OCI-LY3 (cell line): Measurements from ENCODE around the gene POU6F2.

Experiments
- H2AFZ ChIP-seq: fragments of 200-600, 300-600 bp; shearing (Covaris generic); 2 replicates; pipeline ENCODE4 v1.6.0; 2014; ENCODE audit warnings: antibody characterized with exemption, low read depth, low read length
- H3K27ac ChIP-seq: fragments of 200-600, 300-600 bp; sonication (generic); 2 replicates; pipeline ENCODE4 v1.5.1; 2014; ENCODE audit warnings: mild to moderate bottlenecking, low read length, moderate library complexity, mixed read lengths
- H3K27me3 ChIP-seq: fragments of 200-600, 300-600 bp; sonication (generic); 2 replicates; pipeline ENCODE4 v1.6.1; 2014; ENCODE audit warnings: low read depth, low read length, mixed read lengths
- H3K36me3 ChIP-seq: fragments of 200-600, 300-600 bp; sonication (generic); replicated peaks from 2 replicates; pipeline ENCODE3; 2014; ENCODE audit warnings: low read depth, low read length, mixed read lengths
- H3K4me1 ChIP-seq: fragments of 300-600, 200-600 bp; sonication (generic); 2 replicates; pipeline ENCODE4 v1.6.1; 2014; ENCODE audit warnings: low read length, mixed read lengths
- H3K4me2 ChIP-seq: fragments of 200-600, 300-600 bp; sonication (generic); 2 replicates; pipeline ENCODE4 v1.6.1; 2014; ENCODE audit warnings: low read length, mixed read lengths
- H3K4me3 ChIP-seq: fragments of 300-600, 200-600 bp; sonication (generic); 2 replicates; pipeline ENCODE4 v1.5.1; 2014; ENCODE audit warnings: antibody characterized with exemption, mild to moderate bottlenecking, low read length, moderate library complexity
- H3K79me2 ChIP-seq: fragments of 300-600, 200-600 bp; shearing (Covaris generic); 2 replicates; pipeline ENCODE4 v1.6.1; 2014; ENCODE audit warnings: mild to moderate bottlenecking, low read length, mixed read lengths
- H3K9ac ChIP-seq: fragments of 300-600, 200-600 bp; shearing (Covaris generic); 2 replicates; pipeline ENCODE4 v1.6.0; 2014; ENCODE audit warnings: mild to moderate bottlenecking, low read length, moderate library complexity
- H3K9me3 ChIP-seq: fragments of 200-600, 300-600 bp; shearing (Covaris generic); 2 replicates; pipeline ENCODE4 v1.6.1; 2014; ENCODE audit warnings: low read length, mixed read lengths; ENCODE audit not compliant: insufficient read depth
- H4K20me1 ChIP-seq: fragments of 200-600, 300-600 bp; sonication (generic); 2 replicates; pipeline ENCODE4 v1.6.1; 2016; ENCODE audit warnings: low read length, mixed read lengths; ENCODE audit not compliant: insufficient read depth
- EZH2phosphoT487 ChIP-seq: fragments of 200-600 bp; shearing (Covaris generic); IDR thresholded peaks from 2 replicates; pipeline ENCODE4 v1.6.1; 2018; ENCODE audit warnings: antibody characterized with exemption, mixed run types, low read depth
- TF ChIP-seq, protein P1 (sequence below): fragments of 200-600, 300-600 bp; sonication (generic); IDR thresholded peaks from 2 replicates; pipeline ENCODE4 v1.5.1; 2014; ENCODE audit warnings: antibody characterized with exemption, low read length, low read depth

The POU6F2 gene

DNA sequence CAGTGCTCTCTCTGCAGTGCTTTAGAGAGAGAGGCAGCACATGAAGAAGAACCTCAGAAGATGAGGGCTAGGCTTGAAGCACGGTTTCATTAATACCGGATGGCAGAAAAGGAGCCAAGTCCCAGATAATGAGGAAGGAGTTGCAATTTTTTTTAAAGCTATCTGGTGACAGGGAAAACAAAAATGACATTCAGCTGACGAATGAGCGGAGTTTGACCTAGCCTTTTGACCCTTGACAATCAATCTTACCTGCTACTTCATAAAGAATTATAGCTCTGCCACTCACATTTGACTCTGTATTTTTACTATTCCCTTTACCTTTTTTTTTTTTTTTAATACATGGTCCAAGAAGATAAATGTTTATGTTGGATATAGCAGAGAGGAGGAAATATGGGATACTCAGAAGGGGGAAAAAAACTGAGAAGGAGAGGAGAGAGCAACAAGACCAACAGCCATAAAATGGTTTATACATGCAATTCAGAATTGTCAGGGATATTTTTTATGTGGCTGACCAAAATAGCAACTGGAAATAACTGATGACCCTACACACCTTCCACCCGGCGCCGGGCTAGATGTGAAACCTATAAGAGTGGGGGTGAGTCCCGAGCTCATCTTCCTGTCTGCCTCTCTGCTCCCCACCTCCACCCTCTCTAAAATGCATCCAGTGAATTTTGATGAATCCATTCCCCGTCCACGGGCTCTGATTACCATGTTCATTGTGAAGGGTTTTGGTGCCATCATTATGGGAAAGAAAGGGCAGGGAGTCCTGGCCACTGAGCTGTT lies 314.1 kb downstream of the POU6F2 start:
- Histone ChIP-seq H3K4me1 (no peaks in the 10 kb centered on the region), H3K4me2 (no peak overlapping the region), H3K79me2 (no peaks in the 10 kb centered on the region), H3K27me3 (peaks cover 20% of the 10 kb centered on the region), H3K9ac (no peak overlapping the region), H3K27ac (no peak overlapping the region), H3K36me3 (no peaks in the 10 kb centered on the region), H3K4me3 (no peak overlapping the region), H3K9me3 (no peaks in the 10 kb centered on the region), H4K20me1 (no peaks in the 10 kb centered on the region), H2AFZ (no peak overlapping the region)
- no peak for TF ChIP-seq EZH2phosphoT487
- TF ChIP-seq, protein P1, sequence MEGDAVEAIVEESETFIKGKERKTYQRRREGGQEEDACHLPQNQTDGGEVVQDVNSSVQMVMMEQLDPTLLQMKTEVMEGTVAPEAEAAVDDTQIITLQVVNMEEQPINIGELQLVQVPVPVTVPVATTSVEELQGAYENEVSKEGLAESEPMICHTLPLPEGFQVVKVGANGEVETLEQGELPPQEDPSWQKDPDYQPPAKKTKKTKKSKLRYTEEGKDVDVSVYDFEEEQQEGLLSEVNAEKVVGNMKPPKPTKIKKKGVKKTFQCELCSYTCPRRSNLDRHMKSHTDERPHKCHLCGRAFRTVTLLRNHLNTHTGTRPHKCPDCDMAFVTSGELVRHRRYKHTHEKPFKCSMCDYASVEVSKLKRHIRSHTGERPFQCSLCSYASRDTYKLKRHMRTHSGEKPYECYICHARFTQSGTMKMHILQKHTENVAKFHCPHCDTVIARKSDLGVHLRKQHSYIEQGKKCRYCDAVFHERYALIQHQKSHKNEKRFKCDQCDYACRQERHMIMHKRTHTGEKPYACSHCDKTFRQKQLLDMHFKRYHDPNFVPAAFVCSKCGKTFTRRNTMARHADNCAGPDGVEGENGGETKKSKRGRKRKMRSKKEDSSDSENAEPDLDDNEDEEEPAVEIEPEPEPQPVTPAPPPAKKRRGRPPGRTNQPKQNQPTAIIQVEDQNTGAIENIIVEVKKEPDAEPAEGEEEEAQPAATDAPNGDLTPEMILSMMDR, result no peak

DNA sequence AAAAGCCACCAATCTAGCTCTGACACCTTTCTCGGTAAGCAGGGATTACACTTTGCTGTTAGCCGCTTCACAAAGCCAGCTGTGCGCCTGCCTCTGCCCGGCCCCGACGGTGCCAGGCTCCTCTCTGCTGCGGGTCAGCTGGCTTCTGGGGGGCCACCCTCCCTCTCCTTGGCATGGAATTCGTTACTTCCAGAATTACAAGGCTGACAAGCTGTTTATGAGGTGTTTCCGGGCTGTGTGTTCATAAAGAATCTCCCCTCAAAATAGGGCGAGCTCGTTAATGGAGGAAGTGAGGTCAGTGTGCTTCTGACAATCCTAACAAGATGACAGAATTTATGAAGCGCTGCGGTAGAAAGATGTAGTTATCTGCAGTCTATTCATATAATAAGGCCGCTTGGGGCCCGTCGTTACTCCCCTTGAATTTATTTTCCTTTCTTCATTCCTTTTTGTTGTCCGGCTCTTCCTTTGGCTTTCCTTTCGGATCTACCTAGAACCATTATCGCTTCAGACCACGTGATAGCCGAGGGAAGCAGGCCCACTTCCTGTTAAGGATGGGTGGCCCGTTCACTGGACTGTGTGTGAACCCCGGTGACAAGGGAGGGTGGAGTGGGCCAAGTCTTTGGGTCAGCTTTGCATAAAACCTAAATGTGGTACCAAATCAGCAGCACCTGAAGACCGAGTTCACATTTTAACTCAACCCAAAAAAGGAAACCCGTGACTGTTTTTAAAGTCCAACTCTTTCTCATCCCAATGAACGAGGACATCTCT lies 315.5 kb downstream of the POU6F2 start:
- H3K4me3 ChIP-seq, result no peak overlapping the region
- H3K9me3 ChIP-seq, result no peaks in the 10 kb centered on the region
- no peak overlapping the region for H3K27ac ChIP-seq
- H3K79me2 ChIP-seq, result no peaks in the 10 kb centered on the region
- peaks cover 13% of the 10 kb centered on the region for H3K27me3 ChIP-seq
- H4K20me1 ChIP-seq, result no peaks in the 10 kb centered on the region
- H3K4me2 ChIP-seq, result no peak overlapping the region
- H3K9ac ChIP-seq, result no peak overlapping the region
- TF ChIP-seq, protein P1, result no peak
- TF ChIP-seq EZH2phosphoT487, result no peak
- H3K4me1 ChIP-seq, result no peaks in the 10 kb centered on the region
- H3K36me3 ChIP-seq, result no peaks in the 10 kb centered on the region
- H2AFZ ChIP-seq, result no peak overlapping the region

DNA sequence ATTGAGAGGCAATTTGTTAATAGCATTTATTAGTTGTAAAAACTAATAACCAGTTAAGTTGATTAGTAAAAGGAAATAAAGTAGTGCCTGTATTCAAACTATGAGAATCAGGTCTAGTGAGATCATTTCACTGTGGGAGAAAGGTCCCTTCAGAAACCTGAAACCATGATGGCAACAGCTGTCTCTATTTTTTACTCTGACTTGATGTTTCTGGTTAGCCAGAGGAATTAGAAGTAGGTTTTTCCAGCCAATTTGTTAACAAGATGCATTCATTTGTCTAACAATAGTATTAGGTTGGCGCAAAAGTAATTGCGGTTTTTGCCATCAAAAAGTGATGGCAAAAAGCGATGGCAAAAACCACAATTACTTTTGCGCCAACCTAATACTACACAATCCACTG lies 316.3 kb downstream of the POU6F2 start:
- Histone ChIP-seq H3K4me2 (no peak overlapping the region), H3K4me1 (no peaks in the 10 kb centered on the region), H4K20me1 (no peaks in the 10 kb centered on the region), H3K36me3 (no peaks in the 10 kb centered on the region), H3K79me2 (no peaks in the 10 kb centered on the region), H3K9me3 (no peaks in the 10 kb centered on the region), H3K27me3 (peaks cover 6% of the 10 kb centered on the region), H3K4me3 (no peak overlapping the region), H3K27ac (no peak overlapping the region), H2AFZ (no peak overlapping the region), H3K9ac (no peak overlapping the region)
- TF ChIP-seq EZH2phosphoT487, result no peak
- TF ChIP-seq, protein P1, result no peak

DNA sequence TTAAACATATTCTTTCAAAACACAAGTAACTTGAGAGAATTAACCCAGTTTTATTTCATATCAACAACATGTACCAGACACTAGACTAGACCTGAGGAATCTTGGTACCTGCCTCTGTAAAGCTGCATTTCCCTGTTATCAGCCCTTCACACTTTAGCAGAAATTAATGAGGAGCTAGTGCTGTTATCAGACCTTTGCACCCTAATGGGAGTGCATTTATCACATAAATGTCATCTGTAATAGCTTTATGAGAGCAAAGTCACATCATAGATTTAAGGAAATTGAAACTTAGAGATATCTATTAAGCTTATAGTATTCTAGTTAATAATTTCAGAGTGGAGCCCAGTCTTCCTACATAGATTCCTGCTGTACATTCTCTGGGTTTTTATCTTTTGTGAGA lies 318.1 kb downstream of the POU6F2 start:
- Histone ChIP-seq H3K27ac (no peak overlapping the region), H3K4me2 (no peak overlapping the region), H2AFZ (no peak overlapping the region), H3K4me3 (no peak overlapping the region), H3K4me1 (no peaks in the 10 kb centered on the region), H3K79me2 (no peaks in the 10 kb centered on the region), H3K9me3 (no peaks in the 10 kb centered on the region), H3K36me3 (no peaks in the 10 kb centered on the region), H3K27me3 (peaks cover 7% of the 10 kb centered on the region; the same call in 1 of the 2 replicates), H3K9ac (no peak overlapping the region), H4K20me1 (no peaks in the 10 kb centered on the region)
- TF ChIP-seq, protein P1, result no peak
- no peak for TF ChIP-seq EZH2phosphoT487
